Skin epidermis (tissue), 12 donors: Measurements from ENCODE around the gene ABCG8.

Source experiments
- H3K27ac ChIP-seq, 21 experiments: fragments of 200-600 bp; sonication (generic) in 11 of 21; one replicate each; pipeline ENCODE4 v1.5.0; 2020; ENCODE audit warnings: mild to moderate bottlenecking in 3 of 21, inconsistent platforms in 2 of 21, moderate library complexity in 2 of 21
- H3K4me3 ChIP-seq, 7 experiments: fragments of 200-600 bp; sonication (generic) in 2 of 7; one replicate each; pipeline ENCODE4 v1.5.0; 2020; ENCODE audit warnings: inconsistent platforms in 2 of 7, mild to moderate bottlenecking in 2 of 7, moderate library complexity in 1 of 7

ABCG8 gene

DNA sequence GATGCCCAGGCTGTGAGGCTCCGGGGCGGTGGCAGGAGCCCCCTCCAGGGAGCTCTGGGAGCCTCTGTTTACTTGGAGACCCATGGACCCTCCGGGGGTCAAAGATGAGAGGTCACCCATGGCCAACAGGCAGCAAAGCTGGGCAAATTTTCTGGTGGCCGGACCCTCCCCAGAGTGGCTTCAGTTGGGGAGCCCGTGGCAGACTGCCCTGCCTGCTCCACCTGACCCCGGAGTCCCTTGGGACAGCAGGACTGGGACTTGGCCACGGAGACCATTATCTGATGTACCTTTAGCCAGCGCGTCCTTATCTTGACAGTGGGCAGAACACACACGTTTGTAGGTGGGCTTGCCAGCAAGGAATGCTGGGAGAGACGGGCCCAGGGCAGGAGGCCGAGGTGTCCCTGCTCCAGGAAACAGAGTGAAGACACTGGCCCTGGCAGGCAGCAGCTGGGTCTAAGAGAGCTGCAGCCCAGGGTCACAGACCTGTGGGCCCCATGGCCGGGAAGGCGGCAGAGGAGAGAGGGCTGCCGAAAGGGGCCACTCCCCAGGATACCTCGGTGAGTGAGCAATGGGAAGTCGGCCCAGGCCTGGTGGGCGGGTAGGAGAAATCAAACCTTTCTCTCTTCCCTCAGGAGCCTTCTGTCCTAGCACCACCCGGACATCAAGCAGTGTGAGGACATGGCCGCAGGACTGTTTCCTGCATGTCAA, at the start of gene ABCG8, which contains the start of gene ABCG5:
Gene ABCG8 (plus strand): TSS at position 412 of the 708 bp plus-strand sequence. CDS start 83 bp downstream, at position 495.
Gene ABCG5 (minus strand): TSS at position 280 of the 708 bp plus-strand sequence. CDS start 160 bp downstream, at position 120.
- Histone ChIP-seq H3K4me3 (no peak within 1 kb of the TSS), H3K27ac (no peak within 1 kb of the TSS)

DNA sequence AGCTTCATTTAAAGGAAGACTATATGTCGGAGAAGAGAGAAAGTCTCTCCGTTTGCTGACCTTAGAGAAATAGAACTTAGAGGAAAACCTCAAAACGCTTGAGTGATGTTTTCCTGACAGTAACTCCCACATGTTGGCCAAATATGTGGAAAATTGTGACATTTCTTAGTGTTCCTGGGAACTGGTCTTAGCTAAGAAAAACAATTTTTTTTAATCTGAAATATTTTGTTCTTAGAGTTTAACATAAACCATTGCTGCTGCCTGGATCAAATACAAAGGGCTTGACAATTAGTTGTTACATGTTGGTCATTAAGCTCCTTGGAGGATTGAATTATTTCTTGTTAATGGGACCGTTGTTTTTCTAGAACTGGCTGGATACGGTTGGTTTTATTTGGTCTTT, 48.6 kb upstream of the ABCG8 start:
- H3K4me3 ChIP-seq: no peak overlapping the region
- H3K27ac ChIP-seq: peak overlapping the region in 4 of 21 experiments; percentile 11 to 74 (median 44)

DNA sequence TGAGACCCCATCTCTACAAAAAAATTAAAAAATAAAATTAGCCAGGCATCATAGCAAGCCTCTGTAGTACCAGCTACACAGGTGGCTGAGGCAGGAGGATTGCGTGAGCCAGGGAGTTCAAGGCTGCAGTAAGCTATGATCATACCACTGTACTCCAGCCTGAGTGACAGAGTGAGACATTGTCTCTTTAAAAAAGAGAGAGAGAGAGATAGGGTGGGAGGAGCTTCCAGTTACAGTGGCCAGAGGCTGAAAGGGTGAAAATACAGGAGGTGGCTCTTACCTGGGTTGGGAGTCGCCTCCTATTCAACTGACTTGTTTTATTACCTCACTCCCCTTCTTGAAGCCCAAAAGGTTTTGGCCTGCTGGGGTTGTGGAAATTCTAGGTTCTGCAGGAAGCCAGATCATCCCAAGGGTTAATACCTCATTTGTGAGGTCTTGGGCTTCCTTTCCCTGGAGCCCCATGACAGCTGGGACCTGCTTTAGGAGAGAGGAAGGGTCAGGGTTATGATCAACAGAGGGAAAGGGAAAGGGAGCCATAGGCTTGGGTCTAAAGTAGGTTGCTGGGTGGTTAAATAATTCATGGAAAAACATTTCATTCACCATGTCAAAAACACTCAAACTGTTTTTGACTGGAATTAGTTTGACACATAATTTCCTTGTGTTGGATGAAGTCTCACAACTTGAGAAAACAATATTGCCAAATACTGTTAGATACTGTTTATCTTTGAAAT, 47.6 kb upstream of the ABCG8 start:
- Histone ChIP-seq H3K4me3 (no peak overlapping the region), H3K27ac (peak overlapping the region in 5 of 21 experiments; percentile 16 to 74 (median 31))

DNA sequence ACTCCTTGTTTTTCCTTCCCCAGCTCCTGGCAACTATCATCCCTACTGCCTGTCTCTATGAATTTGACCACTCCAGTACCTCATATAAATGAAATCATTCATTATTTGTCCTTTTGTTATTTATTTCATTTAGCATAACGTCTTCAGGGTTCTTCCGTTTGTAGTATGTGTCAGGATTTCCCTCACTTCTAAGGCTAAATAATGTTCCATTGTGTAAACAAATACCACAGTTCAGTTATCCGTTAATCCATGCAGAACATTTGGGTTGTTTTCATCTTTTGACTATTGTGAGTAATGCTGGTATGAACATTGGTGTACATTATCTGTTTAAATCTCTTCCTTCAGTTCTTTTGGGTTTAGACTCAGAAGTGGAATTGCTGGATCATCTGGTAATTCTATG, 46.1 kb upstream of the ABCG8 start:
- H3K27ac ChIP-seq: no peak overlapping the region
- no peak overlapping the region for H3K4me3 ChIP-seq

DNA sequence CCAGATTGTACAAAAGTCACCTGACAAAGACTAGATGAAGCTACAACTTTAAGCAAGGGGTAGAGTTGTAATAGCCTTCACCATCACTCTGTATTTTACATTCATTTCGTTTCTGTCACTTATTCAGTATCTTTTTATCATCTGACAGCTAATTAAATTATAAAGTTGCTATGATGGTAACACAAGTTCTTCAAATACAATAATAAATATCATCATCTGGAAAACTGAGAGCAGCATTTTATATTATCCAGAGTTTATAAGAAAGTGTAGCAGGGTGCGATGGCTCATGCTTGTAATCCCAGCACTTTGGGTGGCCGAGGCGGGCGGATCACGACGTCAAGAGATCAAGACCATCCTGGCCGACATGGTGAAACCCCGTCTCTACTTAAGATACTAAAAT, 43.8 kb upstream of the ABCG8 start:
- H3K27ac ChIP-seq: no peak overlapping the region
- H3K4me3 ChIP-seq: no peak overlapping the region

- H3K4me3 ChIP-seq: no peak overlapping the region
- H3K27ac ChIP-seq: no peak overlapping the region
These were observed 42.6 kb upstream of the ABCG8 start for GRCh38 chr2:43796206-43796605.

DNA sequence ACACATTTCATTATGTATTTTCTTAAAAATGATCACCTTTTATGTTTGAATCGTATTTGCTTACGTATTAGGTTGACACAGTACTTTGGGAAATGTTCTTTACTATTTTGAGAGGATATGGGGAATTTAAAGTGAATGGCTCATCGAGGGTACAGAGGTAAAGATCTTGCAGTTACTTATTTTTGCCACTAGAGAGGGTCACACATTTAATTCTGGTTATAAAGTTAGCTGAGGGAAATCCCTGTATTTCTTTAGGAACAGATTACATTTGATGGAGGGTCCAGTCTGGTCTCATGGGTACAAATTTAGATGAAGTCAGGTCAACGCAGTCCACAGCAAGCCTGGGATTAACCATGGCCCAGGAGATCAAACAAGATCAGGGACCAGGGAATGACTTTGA, 40.5 kb upstream of the ABCG8 start:
- Histone ChIP-seq H3K27ac (no peak overlapping the region), H3K4me3 (no peak overlapping the region)

DNA sequence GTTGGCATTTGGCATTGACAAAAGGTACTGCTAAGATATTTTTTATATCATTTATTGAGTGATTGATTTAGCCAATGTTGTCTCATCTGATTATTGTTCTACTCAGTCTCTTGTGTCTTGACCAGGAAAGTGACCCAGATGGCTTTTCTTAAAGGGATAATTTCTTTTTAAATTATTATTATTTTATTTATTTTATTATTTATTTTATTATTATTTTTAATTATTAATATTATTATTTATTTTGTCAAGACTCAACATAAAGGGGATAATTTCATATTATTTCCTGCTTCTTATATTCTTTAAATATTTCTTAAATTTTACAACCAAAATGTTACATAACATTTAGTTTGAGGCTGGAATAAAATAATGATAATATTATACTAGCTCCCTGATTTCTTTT, 37.9 kb upstream of the ABCG8 start:
- H3K27ac ChIP-seq: no peak overlapping the region
- H3K4me3 ChIP-seq: no peak overlapping the region

GRCh38 chr2:43802135-43802534, 36.6 kb upstream of the ABCG8 start:
- Histone ChIP-seq H3K4me3 (no peak overlapping the region), H3K27ac (no peak overlapping the region)

- Histone ChIP-seq H3K27ac (no peak overlapping the region), H3K4me3 (no peak overlapping the region)
These were observed 35.7 kb upstream of the ABCG8 start for GRCh38 chr2:43803113-43803512.

DNA sequence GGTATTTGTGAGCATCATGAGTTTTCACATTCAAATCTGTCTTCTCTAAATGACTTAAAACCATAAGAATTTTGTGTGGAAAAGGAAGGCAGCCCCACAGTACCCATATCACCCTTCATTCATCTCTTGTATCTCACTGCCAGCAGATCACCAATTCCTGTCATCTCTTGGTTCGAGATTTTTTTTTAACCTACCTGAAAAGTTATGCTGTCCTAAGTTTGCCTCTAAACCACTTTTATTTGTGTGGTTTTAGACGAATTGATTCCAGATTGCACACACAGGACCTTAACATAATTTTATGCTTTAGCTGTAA, 32.1 kb upstream of the ABCG8 start:
- Histone ChIP-seq H3K27ac (no peak overlapping the region), H3K4me3 (no peak overlapping the region)

GRCh38 chr2:43810452-43810851, 28.3 kb upstream of the ABCG8 start:
- H3K27ac ChIP-seq: no peak overlapping the region

DNA sequence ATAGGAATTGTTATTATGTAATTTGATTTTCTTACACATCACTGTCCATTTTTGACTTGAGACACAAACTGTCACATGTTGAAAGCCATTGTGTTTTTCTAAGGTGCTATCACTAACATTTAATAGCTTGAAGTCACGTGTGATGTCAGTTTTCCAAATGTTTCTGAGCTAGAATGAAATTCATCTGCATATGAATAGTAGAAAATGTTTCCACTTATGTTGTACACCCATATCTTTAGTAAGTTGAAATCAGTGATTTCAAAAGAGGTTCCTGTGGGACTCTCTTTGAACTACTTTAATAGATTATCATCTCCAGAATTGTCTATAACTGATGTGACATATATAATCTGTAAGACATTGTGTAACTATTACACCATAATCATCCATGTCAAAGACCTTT, 27.9 kb upstream of the ABCG8 start:
- no peak overlapping the region for H3K4me3 ChIP-seq
- H3K27ac ChIP-seq: no peak overlapping the region

More at GRCh38 chr2:43810452-43810851, 28.3 kb upstream of the ABCG8 start:
- H3K4me3 ChIP-seq: no peak overlapping the region

- Histone ChIP-seq H3K27ac (no peak overlapping the region), H3K4me3 (no peak overlapping the region)
These were observed 26.8 kb upstream of the ABCG8 start for GRCh38 chr2:43812006-43812405.

- Histone ChIP-seq H3K4me3 (no peak overlapping the region), H3K27ac (no peak overlapping the region)
These were observed 25.8 kb upstream of the ABCG8 start for GRCh38 chr2:43812947-43813346.

DNA sequence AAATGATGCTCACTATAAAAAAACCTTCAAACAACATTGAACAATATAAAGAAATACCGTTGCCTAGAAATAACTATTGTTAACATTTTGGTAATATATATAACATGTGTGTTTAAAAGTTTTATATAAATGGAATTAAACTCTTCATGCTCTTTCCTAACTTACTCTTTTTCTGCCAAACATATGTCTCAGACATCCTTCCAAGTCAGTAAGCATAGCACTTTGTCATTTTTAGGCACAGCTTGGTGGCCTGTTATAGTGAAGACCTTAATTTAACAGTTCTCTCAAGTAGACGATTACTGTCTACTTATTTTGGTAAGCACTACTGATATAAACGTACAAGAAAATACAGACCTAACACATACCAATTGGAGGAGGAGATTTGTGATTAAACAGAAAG, 24.1 kb upstream of the ABCG8 start:
- Histone ChIP-seq H3K4me3 (no peak overlapping the region), H3K27ac (no peak overlapping the region)

GRCh38 chr2:43818761-43819160, 20.0 kb upstream of the ABCG8 start:
- Histone ChIP-seq H3K4me3 (no peak overlapping the region), H3K27ac (no peak overlapping the region)

GRCh38 chr2:43819491-43820163, 19.1 kb upstream of the ABCG8 start:
- Histone ChIP-seq H3K4me3 (no peak overlapping the region), H3K27ac (no peak overlapping the region)

DNA sequence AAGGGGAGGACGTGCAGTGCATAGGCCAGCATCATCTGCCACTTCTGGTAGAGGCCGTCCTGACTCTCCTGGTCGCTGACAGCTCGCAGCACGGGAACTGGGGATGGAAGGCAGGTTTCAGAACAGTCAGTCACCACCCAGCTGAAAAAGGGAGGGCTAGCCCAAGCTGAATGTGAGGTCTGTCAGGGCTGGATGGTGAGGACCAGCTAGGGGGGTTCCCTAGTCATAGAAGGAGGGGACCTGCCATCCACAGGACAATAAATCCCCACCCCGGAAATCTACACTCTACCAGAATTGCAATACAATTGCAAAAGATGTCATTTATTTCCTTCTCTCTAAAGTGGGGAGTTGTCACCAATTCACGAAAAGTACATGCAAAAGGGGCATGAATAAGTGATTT, 15.9 kb upstream of the ABCG8 start:
- no peak overlapping the region for H3K27ac ChIP-seq
- H3K4me3 ChIP-seq: no peak overlapping the region

DNA sequence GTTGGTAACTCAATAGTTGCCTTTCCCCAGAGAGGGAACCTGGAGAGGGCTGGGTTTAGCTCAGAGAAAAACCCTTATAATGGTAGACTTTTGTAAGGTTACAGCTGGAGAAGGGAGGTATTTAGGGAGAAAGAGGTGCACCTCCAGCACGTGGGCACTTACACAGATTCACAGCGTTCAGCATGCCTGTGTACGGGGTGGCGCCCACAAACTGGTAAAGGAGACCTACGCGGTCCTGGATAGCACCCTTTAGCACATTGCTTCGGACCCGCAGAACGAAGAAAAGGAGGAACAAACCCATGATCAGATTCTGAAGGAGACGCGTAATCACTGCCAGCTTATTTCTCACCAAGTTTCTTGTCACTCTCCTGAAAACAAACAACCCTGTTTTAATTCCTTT, 15.0 kb upstream of the ABCG8 start:
- no peak overlapping the region for H3K4me3 ChIP-seq

GRCh38 chr2:43824512-43824911, 14.3 kb upstream of the ABCG8 start:
- Histone ChIP-seq H3K27ac (no peak overlapping the region), H3K4me3 (no peak overlapping the region)

More for the DNA sequence above, 15.0 kb upstream of the ABCG8 start:
- H3K27ac ChIP-seq: no peak overlapping the region
